GM18520 (cell line): Measurements from ENCODE around the gene SCN3A.

Source experiments
- ATAC-seq: cut with Tn5 transposase; IDR thresholded peaks from one replicate; pipeline ENCODE4 v1.9.1; 2021; ENCODE audit not compliant: unreplicated experiment

Gene SCN3A

DNA sequence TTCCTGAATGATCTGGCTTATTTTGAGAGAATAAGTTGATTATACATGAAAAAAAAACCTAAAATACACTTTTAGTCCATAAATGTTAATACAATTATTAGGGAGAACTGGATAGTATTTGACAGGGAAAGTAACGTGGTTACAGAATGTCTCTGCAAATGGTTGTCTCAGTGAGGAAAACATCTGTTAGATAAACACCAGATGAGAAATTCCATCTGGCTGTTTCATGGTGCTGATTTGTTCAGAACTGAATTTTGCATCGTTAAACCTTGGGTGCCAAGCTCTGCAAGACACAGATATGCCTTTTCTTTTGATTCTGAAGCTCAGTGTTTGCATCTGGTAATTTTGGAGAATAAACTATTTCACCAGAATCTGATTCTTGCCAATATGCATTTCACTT, 90.4 kb downstream of the SCN3A start:
- ATAC-seq: no peak

GRCh38 chr2:165112789-165113188, 91.1 kb downstream of the SCN3A start:
- ATAC-seq: no peak

- no peak for ATAC-seq
These were observed 91.7 kb downstream of the SCN3A start for GRCh38 chr2:165112133-165112573.

DNA sequence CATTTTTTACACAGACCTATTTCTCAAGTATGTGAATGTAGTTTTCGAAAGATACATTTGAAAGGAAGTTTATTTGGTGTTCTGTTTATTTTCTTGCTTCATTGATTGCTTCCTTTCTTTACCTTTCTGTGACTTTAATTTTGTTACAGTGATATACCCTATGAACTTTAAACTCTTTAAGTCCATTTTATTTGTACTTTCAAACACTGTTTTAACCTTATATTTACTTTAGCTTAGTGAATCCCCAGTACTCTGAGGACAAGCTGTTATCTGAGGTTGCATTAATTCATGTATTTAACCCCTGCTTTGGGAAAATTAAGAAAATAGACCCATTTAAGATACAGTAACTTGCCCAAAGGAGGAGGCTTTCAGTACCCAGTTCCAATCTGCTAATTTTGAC, 93.5 kb downstream of the SCN3A start:
- no peak for ATAC-seq

DNA sequence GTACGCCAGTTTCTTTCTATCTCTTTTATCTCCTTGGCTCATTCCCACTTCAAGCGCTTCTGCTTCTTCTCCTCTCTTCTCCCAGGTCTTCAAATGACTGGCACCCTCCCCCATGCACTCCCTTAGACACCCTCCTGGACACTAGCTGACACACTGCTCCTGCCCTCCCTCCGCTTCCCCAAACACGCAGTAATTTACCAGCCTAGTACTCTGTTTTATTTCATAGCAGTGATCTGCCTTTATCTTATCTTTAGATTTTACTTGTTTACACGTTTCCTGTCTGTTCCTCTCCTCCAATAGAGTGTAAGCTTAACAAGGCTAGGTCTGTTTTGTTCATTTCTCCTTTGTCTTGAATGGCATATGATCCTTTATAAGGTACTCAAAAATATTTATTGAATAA, 93.9 kb downstream of the SCN3A start:
- no peak for ATAC-seq

DNA sequence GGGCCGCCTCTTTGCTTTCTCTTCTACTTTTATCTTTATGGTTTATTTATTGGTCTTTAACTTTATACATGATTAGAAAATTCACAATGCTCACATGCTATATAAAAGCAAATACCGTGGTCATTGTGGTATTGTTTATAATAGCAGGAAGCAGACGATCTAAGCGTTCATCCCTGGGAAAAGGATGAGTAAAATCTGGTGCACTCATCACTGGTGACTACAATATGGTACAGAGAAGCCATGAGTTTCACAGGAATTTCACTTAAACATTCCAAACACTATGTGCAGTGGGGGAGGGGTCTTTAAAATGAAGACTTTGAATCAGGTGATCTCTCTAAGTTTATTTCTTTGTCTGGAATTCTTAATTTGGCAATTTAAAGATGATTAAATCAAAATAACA, 97.9 kb downstream of the SCN3A start:
- no peak for ATAC-seq

DNA sequence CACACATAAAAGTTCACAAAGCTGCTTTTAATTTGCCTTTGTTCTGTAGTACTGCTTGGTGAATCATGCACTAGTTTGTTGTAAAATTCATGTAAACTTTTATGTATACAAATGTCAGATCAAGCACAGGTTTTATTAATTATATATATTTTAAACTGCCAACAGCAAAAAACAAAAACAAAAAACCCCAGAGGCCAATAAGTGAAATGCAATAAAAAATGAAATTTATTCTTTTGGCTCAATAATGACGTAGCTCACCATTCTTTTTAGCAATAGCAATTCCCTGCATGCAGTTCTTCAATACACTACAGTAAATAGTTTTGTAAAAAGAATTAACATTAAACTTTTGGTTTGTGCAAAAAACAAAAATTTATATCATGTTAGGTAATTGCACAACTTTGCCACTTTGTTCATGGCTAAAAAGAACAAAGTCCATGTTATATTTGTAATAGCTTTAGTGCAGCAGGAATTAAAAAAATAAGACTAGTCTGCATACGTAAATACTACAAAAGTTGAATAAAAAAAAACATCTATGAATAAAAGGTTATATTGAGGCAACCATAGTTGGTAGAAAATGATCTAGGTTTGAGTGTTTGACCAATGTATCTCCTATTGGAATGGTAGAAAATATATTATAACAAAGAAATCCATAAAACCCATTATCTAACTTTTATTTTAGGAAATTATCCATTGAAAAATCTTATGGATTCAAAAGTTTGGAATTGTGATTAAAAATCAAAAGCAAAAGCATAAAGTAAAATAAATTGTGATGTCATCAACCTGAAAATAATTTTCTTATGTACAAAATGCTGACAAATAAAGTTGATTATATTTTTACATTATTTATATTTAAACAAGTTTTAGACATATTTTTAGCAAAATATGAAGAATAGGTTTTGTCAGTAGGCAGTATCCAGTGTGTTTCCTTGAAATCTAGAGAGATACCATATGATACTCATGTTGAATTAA, 115.6 kb downstream of the SCN3A start:
- ATAC-seq: no peak

GRCh38 chr2:165086337-165086736, 117.5 kb downstream of the SCN3A start:
- no peak for ATAC-seq

DNA sequence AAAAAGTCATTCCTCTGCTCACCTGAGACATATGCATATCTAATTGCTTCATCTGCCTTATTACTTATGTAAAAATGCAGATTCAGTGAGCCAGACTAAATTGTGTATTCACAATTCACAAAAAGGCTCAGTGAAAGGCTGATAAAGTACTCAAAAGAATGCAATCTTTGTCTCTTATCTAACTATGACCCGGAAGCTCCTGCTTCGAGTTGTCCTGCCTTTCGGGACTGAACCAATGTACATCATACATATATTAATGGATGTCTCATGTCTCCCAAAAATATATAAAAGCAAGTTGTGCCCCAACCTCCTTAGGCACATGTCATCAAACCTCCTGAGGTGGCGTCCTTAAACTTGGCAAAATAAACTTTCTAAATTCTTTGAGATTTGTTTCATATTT, 120.5 kb downstream of the SCN3A start:
- no peak for ATAC-seq

DNA sequence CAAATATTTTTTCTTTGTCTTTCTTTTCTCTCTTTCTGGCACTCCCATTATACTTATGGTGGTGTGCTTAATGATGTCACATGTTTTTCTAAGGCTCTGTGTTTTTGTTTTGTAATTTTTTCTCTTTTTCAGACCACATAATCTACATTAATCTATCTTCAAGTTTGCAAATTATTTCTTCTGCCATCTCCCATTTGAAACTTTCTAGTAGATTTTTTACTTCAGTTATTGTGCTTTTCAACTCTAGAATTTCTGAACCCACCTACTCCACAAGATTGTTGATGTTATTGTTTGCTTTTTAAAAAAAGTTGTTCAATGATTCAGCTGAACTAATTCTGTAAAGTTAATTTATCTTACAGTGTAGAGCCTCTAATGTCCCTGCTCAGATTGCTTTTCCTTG, 121.4 kb downstream of the SCN3A start:
- ATAC-seq: no peak

DNA sequence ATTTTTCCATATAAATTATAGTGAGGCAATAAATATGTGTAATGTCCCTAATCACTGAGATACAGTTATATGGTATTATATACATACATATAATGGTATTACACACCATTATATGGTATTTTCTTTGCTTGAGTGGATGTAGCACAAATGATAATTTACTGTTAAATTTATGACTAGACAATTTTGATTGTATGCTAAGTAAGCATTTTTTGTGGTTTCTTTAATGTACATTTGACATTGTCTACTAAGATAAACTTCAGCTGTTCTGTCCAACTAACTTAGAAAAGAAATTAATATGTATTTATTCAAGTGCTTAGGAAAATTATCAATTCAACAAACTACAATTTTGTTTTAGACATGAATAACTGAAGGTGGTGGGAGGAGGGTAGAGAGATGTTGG, 122.6 kb downstream of the SCN3A start:
- no peak for ATAC-seq

DNA sequence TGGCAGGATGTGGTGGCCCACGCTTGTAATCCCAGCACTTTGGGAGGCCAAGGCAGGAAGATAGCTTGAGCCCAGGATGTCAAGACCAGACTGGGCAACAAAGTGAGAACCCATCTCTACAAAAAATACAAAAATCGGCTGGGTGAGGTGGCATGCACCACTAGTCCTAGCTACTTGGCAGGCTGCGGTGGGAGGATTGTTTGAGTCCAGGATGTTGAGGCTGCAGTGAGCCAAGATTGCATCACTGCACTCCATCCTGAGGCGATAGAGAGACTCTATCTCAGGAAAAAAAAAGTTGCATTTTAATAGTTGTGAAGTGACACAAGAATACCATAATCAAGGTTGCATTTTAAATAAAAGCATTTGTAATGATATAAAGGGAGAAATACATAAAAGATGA, 124.4 kb downstream of the SCN3A start:
- ATAC-seq: no peak

DNA sequence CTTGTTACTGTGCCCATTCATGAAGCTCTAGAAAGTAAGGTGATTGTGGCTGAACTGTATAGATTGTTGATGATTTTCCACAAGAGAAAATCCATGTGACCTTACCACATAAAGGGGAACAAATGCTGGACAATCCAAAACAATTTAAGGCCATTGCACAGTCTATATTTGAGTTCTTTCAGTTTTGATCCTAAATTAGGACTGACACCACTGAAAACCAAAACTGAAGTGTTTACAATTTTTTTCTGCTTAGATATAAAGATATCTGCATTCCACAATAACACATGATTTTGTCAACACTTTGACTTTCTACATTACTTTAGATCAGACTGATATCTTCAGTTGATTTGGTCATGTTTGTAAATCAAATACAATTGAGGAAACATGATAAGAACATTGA, 124.9 kb downstream of the SCN3A start:
- ATAC-seq: no peak

GRCh38 chr2:165074884-165075283, 129.0 kb downstream of the SCN3A start:
- no peak for ATAC-seq

GRCh38 chr2:165074323-165074722, 129.5 kb downstream of the SCN3A start:
- ATAC-seq: no peak

DNA sequence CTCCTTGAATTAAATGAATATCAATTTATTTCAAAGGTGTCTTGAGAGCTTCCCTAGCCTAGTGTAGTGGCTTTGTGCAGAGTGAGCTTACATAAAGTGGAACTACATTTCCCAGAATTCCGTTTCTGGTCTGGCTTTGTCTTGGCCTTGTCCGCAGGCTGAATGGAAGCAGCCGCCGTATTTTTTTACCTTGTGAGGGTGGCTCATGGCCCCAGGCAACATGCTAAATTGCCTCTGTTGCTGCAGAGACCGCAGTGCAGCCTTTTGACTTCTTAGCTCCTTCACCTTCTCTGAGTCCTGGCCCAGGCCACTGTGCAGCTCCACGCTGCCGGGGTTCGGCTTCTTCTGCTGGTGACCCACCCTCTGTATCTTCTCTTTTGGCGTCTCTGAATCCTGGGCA, 133.8 kb downstream of the SCN3A start:
- no peak for ATAC-seq

- ATAC-seq: no peak
These were observed 134.7 kb downstream of the SCN3A start for GRCh38 chr2:165069151-165069550.

DNA sequence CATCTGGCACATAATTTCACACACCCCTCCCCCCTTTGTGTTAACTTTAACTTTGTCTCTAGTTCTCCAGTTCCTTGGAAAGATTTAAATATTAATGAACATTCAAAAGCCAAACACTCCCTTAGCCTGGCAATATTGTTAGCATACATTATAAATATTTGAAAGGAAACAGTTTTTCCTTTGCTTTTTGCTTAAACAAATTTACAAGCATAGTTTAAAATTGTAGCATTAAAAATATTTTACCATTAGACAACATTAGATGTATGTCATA, 135.4 kb downstream of the SCN3A start:
- no peak for ATAC-seq

GRCh38 chr2:165067643-165068486, 136.0 kb downstream of the SCN3A start:
- no peak for ATAC-seq

- ATAC-seq: no peak
These were observed 139.1 kb downstream of the SCN3A start for GRCh38 chr2:165064743-165065142.

- ATAC-seq: no peak
These were observed 143.4 kb downstream of the SCN3A start for GRCh38 chr2:165060411-165060810.
